ENCODE data around the gene HEPH. TPM values are rescaled to one million over a fixed set of nuclear protein-coding genes. Genes with fewer than 3 reads are reported as not detected.

Gene HEPH
- total and polyA plus RNA-seq, 9 of the 15 experiments (the other 6 are each of a cell fraction or from before 2014, with no cell fraction given), result 22.4 to 67.6 (median 42.9) TPM

DNA sequence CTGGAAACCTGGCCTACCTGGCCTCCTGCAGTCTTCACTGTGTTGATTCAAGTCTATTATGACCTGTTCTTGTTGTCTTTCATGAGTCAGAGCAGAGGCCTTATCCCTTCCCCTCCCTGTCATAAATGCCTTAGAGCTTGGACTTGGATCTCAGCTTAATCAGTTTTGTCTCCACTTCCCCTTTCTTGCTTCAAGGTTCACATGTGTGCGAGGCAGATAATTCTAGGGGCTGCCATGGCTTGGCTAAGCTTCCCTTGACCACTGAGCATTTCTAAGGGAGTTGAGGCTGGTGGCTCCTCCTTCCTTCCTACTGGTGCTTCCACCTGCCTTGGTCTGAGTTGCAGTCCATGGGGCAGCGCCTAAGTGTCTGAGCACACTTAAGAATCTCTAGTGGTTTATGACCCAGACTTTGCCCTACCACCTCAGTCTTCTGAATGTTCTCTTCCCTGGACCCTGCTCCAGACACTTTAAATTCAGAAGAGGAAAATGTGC is 1.7 kb upstream of the HEPH start (continued):
- TF ChIP-seq, protein P1, sequence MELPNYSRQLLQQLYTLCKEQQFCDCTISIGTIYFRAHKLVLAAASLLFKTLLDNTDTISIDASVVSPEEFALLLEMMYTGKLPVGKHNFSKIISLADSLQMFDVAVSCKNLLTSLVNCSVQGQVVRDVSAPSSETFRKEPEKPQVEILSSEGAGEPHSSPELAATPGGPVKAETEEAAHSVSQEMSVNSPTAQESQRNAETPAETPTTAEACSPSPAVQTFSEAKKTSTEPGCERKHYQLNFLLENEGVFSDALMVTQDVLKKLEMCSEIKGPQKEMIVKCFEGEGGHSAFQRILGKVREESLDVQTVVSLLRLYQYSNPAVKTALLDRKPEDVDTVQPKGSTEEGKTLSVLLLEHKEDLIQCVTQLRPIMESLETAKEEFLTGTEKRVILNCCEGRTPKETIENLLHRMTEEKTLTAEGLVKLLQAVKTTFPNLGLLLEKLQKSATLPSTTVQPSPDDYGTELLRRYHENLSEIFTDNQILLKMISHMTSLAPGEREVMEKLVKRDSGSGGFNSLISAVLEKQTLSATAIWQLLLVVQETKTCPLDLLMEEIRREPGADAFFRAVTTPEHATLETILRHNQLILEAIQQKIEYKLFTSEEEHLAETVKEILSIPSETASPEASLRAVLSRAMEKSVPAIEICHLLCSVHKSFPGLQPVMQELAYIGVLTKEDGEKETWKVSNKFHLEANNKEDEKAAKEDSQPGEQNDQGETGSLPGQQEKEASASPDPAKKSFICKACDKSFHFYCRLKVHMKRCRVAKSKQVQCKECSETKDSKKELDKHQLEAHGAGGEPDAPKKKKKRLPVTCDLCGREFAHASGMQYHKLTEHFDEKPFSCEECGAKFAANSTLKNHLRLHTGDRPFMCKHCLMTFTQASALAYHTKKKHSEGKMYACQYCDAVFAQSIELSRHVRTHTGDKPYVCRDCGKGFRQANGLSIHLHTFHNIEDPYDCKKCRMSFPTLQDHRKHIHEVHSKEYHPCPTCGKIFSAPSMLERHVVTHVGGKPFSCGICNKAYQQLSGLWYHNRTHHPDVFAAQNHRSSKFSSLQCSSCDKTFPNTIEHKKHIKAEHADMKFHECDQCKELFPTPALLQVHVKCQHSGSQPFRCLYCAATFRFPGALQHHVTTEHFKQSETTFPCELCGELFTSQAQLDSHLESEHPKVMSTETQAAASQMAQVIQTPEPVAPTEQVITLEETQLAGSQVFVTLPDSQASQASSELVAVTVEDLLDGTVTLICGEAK (IDR thresholded peaks at IDR 0.05), result no peak
- TF ChIP-seq, protein P1 (CRISPR knock-in tag; IDR thresholded peaks at IDR 0.05), result no peak
- no peak for TF ChIP-seq ARID2 (IDR thresholded peaks at IDR 0.05)
- TF ChIP-seq, protein P2, sequence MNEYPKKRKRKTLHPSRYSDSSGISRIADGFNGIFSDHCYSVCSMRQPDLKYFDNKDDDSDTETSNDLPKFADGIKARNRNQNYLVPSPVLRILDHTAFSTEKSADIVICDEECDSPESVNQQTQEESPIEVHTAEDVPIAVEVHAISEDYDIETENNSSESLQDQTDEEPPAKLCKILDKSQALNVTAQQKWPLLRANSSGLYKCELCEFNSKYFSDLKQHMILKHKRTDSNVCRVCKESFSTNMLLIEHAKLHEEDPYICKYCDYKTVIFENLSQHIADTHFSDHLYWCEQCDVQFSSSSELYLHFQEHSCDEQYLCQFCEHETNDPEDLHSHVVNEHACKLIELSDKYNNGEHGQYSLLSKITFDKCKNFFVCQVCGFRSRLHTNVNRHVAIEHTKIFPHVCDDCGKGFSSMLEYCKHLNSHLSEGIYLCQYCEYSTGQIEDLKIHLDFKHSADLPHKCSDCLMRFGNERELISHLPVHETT (CRISPR knock-in tag; conservative IDR thresholded peaks at IDR 0.05 in 1 of 2, IDR thresholded peaks at IDR 0.05 in 1 of 2), result peak in 1 of 2 experiments; percentile 60; a peak in 2 of 4 replicates
- TF ChIP-seq, protein P3, sequence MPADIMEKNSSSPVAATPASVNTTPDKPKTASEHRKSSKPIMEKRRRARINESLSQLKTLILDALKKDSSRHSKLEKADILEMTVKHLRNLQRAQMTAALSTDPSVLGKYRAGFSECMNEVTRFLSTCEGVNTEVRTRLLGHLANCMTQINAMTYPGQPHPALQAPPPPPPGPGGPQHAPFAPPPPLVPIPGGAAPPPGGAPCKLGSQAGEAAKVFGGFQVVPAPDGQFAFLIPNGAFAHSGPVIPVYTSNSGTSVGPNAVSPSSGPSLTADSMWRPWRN (IDR thresholded peaks at IDR 0.05; ENCODE audit: low read depth), result 0 out of 2 replicates have a peak, but pooled peaks have one; percentile 49
- TF ChIP-seq ZNF408 (CRISPR knock-in tag; IDR thresholded peaks at IDR 0.05; ENCODE audit: low read depth), result no peak
- TF ChIP-seq NRF1 (conservative IDR thresholded peaks at IDR 0.05 in 1 of 2, IDR thresholded peaks at IDR 0.05 in 1 of 2), result peak; percentile 44 to 47; a peak in 2 of 4 replicates
- no peak for TF ChIP-seq NR4A1 (CRISPR knock-in tag; IDR thresholded peaks at IDR 0.05)
- no peak for TF ChIP-seq NR4A1 (tag; IDR thresholded peaks at IDR 0.05)
- TF ChIP-seq, protein P4, sequence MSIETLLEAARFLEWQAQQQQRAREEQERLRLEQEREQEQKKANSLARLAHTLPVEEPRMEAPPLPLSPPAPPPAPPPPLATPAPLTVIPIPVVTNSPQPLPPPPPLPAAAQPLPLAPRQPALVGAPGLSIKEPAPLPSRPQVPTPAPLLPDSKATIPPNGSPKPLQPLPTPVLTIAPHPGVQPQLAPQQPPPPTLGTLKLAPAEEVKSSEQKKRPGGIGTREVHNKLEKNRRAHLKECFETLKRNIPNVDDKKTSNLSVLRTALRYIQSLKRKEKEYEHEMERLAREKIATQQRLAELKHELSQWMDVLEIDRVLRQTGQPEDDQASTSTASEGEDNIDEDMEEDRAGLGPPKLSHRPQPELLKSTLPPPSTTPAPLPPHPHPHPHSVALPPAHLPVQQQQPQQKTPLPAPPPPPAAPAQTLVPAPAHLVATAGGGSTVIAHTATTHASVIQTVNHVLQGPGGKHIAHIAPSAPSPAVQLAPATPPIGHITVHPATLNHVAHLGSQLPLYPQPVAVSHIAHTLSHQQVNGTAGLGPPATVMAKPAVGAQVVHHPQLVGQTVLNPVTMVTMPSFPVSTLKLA (conservative IDR thresholded peaks at IDR 0.05), result peak in 1 of 2 experiments; percentile 36; a peak in 1 of 4 replicates
- TF ChIP-seq TGIF2 (CRISPR knock-in tag; IDR thresholded peaks at IDR 0.05), result no peak
- no peak for TF ChIP-seq ZBTB1 (CRISPR knock-in tag; IDR thresholded peaks at IDR 0.05; ENCODE audit: borderline replicate concordance, low read depth)
- TF ChIP-seq, protein P5, sequence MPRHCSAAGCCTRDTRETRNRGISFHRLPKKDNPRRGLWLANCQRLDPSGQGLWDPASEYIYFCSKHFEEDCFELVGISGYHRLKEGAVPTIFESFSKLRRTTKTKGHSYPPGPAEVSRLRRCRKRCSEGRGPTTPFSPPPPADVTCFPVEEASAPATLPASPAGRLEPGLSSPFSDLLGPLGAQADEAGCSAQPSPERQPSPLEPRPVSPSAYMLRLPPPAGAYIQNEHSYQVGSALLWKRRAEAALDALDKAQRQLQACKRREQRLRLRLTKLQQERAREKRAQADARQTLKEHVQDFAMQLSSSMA (CRISPR knock-in tag; IDR thresholded peaks at IDR 0.05), result no peak
- no peak for TF ChIP-seq ZNF184 (CRISPR knock-in tag; IDR thresholded peaks at IDR 0.05)
